ENCODE measurements around the gene CRYBG2.
"Not testable (repeated sequence)": the region's sequence is repeated elsewhere in the genome, so short reads cannot be mapped to it uniquely, and the experiment has no call there.

CRYBG2 gene

DNA sequence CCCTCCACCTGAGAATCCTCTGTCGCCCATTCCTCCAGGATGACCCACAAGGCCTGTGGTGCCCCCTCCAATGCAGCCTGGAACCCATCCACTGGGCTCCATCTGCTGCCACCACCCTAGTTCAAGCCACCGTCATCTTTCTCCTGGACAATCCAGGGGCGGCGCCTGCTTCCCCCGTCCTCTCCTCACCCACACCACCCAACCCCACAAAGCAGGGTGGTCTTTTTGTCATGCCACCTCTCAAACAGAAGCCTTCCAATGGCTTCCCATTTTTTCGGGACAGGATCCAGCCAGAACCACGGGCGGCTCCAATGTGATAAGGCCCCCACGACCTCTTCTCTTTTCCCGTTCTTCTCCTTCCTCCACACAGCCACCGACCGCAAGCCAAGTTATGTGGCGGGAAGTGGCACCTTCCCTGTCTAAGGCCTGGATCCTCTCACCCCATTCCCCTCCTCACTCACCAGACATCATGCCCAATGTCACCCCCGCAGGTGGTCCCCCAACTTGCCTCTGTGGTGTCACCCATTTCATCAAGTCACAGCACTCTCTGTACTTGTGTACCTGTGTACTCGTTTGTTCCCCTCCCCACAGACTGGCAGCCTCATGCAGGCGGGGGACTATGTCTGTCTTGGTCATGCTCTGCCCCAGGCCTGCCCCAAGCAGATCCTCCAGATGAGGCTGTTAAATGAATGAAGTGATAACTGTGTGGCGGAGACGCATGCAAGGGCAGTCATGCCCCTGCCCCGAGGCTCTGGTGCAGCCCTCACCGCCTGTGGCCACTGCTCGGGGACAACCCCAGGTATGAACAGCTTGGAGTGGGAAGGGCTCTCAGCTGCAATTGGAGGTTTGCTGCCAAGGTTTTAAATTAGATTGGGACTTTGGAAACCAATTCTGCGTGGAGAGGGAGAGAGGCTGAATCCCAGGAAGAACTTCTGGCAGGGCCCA is 58.5 kb downstream of the CRYBG2 start:
- DNase-seq (ENCODE audit: low spot score): no peak
- TF ChIP-seq, protein P1, sequence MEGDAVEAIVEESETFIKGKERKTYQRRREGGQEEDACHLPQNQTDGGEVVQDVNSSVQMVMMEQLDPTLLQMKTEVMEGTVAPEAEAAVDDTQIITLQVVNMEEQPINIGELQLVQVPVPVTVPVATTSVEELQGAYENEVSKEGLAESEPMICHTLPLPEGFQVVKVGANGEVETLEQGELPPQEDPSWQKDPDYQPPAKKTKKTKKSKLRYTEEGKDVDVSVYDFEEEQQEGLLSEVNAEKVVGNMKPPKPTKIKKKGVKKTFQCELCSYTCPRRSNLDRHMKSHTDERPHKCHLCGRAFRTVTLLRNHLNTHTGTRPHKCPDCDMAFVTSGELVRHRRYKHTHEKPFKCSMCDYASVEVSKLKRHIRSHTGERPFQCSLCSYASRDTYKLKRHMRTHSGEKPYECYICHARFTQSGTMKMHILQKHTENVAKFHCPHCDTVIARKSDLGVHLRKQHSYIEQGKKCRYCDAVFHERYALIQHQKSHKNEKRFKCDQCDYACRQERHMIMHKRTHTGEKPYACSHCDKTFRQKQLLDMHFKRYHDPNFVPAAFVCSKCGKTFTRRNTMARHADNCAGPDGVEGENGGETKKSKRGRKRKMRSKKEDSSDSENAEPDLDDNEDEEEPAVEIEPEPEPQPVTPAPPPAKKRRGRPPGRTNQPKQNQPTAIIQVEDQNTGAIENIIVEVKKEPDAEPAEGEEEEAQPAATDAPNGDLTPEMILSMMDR (IDR thresholded peaks at IDR 0.05; ENCODE audit: extremely low read depth, insufficient read depth, missing control alignments): no peak
- in situ Hi-C loops (cut with MboI; ENCODE audit: low pct_unique_long_range_greater_than_20kb, low sequenced_read_pairs, unreplicated experiment): no loop called here

DNA sequence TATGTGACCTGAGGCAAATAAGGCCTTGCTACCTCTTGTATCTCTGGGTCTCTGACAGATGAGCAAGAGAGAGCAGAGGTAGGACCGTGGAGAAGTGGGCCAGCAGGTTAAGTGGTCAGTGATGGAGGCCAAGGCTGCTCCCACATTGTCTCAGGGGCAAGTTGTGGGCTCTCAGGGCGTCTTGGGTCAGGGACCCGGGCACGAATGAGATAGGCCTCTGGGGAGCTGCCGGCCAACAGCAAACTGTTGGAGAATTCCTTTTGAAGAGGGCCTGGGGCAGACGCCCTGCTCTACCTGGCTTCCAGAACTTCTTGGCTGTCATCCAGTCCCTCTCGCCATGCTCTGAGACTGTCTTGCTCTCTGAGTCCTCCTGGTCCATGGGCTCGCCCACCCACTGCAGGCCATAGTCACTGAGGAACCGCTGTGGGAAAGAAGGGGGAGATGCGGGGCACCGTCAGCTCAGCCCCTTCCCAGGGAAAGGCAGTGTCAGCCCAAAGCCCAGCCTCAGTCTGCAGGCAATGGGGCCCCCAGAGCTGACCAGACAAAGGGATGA is 59.9 kb downstream of the CRYBG2 start:
- DNase-seq (ENCODE audit: low spot score): no peak
- TF ChIP-seq, protein P1 (IDR thresholded peaks at IDR 0.05; ENCODE audit: extremely low read depth, insufficient read depth, missing control alignments): no peak
- in situ Hi-C loops (cut with MboI; ENCODE audit: low pct_unique_long_range_greater_than_20kb, low sequenced_read_pairs, unreplicated experiment): no loop called here

DNA sequence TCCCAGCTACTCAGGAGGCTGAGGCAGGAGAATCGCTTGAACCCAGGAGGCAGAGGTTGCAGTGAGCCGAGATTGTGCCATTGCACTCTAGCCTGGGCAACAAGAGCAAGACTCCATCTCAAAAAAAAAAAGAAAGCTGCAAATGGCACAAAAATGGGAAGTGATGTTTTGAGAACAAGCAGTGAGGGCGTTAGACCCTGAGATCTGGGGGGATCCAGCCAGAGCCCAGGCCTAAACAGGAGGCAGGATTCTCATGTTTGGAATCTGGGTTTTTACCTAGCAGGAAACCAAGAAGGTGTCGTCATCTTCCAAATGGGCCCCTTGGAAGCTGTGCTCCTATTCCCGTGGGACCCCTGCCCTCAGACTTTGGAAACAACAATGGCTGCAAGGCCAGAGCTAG is 61.2 kb downstream of the CRYBG2 start:
- in situ Hi-C loops (cut with MboI; ENCODE audit: low pct_unique_long_range_greater_than_20kb, low sequenced_read_pairs, unreplicated experiment); DNase-seq (ENCODE audit: low spot score): not testable (repeated sequence)

DNA sequence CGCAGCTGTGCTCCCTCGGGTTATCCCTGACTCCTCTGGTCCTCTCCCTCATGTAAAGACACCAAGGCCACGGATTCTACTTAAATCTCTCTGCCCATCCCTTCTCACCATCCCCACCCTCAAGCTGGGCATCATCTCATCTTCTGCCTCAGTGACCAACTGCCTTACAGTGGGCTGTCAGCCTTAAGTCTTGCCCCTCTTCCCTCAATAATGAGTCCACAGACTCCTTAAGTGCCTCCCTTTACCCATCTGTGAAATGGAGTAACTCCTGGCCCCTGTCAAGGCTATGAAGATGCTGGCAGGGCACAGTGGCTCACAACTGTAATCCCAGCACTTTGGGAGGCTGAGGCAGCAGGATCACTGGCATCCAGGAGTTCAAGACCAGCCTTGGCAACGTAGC is 62.0 kb downstream of the CRYBG2 start:
- TF ChIP-seq, protein P1 (IDR thresholded peaks at IDR 0.05; ENCODE audit: extremely low read depth, insufficient read depth, missing control alignments): no peak
- no peak for DNase-seq (ENCODE audit: low spot score)
- in situ Hi-C loops (cut with MboI; ENCODE audit: low pct_unique_long_range_greater_than_20kb, low sequenced_read_pairs, unreplicated experiment): no loop called here

DNA sequence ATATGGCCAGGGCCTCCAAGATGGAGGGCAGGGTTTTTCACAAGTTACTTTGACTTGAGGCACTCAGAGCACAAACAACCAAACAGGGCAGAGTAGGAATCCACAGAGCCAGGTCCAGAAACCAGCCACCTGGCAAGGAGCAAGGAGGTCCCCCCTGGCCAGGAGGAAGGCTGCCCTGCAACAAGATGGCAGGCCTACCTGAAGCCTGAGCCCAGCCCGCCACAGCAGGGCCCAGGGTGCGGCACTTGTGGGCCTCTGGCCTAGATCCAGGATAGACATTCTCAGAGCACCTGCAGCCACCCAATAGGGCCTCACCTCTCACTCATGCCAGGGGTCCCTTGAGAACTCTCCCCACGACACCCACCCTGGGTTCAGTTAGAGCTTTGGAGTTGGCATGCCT is 62.5 kb downstream of the CRYBG2 start:
- TF ChIP-seq, protein P1 (IDR thresholded peaks at IDR 0.05; ENCODE audit: extremely low read depth, insufficient read depth, missing control alignments): no peak
- DNase-seq (ENCODE audit: low spot score): no peak
- in situ Hi-C loops (cut with MboI; ENCODE audit: low pct_unique_long_range_greater_than_20kb, low sequenced_read_pairs, unreplicated experiment): no loop called here

DNA sequence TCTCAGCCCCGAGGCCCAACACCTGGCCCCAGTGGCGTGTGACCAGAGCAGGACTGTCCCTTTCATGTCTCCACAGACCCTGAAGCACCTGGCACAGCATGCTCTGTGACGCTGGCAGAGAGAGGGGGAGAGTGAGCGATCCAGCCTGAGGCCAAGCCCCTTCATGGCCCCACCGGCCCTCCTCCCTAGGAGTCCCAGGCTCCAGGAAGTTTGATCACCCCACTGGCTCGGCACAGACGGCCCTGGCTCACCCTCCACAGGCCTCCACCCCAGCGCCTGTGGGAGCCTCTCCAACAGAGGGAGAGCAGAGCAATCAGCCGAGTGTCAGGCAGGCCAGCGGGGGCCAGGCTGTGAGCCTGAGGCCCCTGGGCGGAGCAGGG is 63.1 kb downstream of the CRYBG2 start:
- in situ Hi-C loops (cut with MboI; ENCODE audit: low pct_unique_long_range_greater_than_20kb, low sequenced_read_pairs, unreplicated experiment): no loop called here
- TF ChIP-seq, protein P1 (IDR thresholded peaks at IDR 0.05; ENCODE audit: extremely low read depth, insufficient read depth, missing control alignments): no peak
- no peak for DNase-seq (ENCODE audit: low spot score)
